Measurements from ENCODE around the gene STK33.
"Not testable (repeated sequence)": the region's sequence is repeated elsewhere in the genome, so short reads cannot be mapped to it uniquely, and the experiment has no call there.

STK33 gene

GRCh38 chr11:8533332-8533731, 60.7 kb downstream of the STK33 start:
- DNase-seq: no peak

GRCh38 chr11:8532475-8532874, 61.6 kb downstream of the STK33 start:
- no peak for DNase-seq

GRCh38 chr11:8531982-8532381, 62.0 kb downstream of the STK33 start:
- no peak for DNase-seq

- DNase-seq: no peak
Measured at GRCh38 chr11:8531312-8531711, 62.7 kb downstream of the STK33 start.

GRCh38 chr11:8527939-8528338, 66.1 kb downstream of the STK33 start:
- no peak for DNase-seq

GRCh38 chr11:8523396-8523795, 70.6 kb downstream of the STK33 start:
- DNase-seq: no peak

- no peak for DNase-seq
Measured at GRCh38 chr11:8512547-8512946, 81.5 kb downstream of the STK33 start.

- DNase-seq: no peak
Measured at GRCh38 chr11:8503910-8504364, 90.1 kb downstream of the STK33 start.

- DNase-seq: no peak
Measured at GRCh38 chr11:8501836-8502235, 92.2 kb downstream of the STK33 start.

GRCh38 chr11:8488395-8488794, 105.6 kb downstream of the STK33 start:
- DNase-seq: no peak

- DNase-seq: no peak
Measured at GRCh38 chr11:8487261-8487660, 106.8 kb downstream of the STK33 start.

- no peak for DNase-seq
Measured at GRCh38 chr11:8484251-8484650, 109.8 kb downstream of the STK33 start.

GRCh38 chr11:8480858-8481257, 113.2 kb downstream of the STK33 start:
- no peak for DNase-seq

- DNase-seq: no peak
Measured at GRCh38 chr11:8477680-8478079, 116.3 kb downstream of the STK33 start.

GRCh38 chr11:8477151-8477550, 116.9 kb downstream of the STK33 start:
- no peak for DNase-seq

- not testable (repeated sequence) for DNase-seq
Measured at GRCh38 chr11:8467806-8468205, 126.2 kb downstream of the STK33 start.

GRCh38 chr11:8467356-8467755, 126.7 kb downstream of the STK33 start:
- DNase-seq: not testable (repeated sequence)

- DNase-seq: not testable (repeated sequence)
Measured at GRCh38 chr11:8466884-8467283, 127.1 kb downstream of the STK33 start.

GRCh38 chr11:8459711-8460399, 134.2 kb downstream of the STK33 start:
- DNase-seq: no peak

- DNase-seq: no peak
Measured at GRCh38 chr11:8442301-8442700, 151.7 kb downstream of the STK33 start.

- DNase-seq: no peak
Measured at GRCh38 chr11:8440649-8441048, 153.4 kb downstream of the STK33 start.

GRCh38 chr11:8429483-8429882, 164.5 kb downstream of the STK33 start:
- DNase-seq: no peak

- DNase-seq: no peak
Measured at GRCh38 chr11:8426076-8426475, 168.0 kb downstream of the STK33 start.

GRCh38 chr11:8415195-8415594, 178.8 kb downstream of the STK33 start:
- DNase-seq: no peak
